Mesenchymal stem cell (in vitro differentiated cells and primary cell): Measurements from ENCODE around the gene CAMK1D.

Experiments used
- DNase-seq: peaks from one replicate; pipeline ENCODE4 v3.0.0-alpha.2; 2013
- H2AFZ ChIP-seq: one replicate; pipeline ENCODE4 v1.6.1; 2013; ENCODE audit warnings: low read depth, mild to moderate bottlenecking, control low read depth, inconsistent platforms, low read length, moderate library complexity
- H2AK5ac ChIP-seq: 2 replicates; pipeline ENCODE4 v1.6.1; 2013; ENCODE audit warnings: low read length, moderate library complexity, mild to moderate bottlenecking, inconsistent platforms; ENCODE audit not compliant: severe bottlenecking
- H2BK120ac ChIP-seq: one replicate; pipeline ENCODE4 v1.6.1; 2013; ENCODE audit warnings: low read depth, mild to moderate bottlenecking, inconsistent platforms, low read length, moderate library complexity
- H2BK12ac ChIP-seq, 2 experiments: one replicate each; pipeline ENCODE4 v1.6.1; 2013; ENCODE audit warnings: inconsistent platforms in 2 of 2, low read length in 2 of 2, mild to moderate bottlenecking in 2 of 2, moderate library complexity in 2 of 2, control low read depth in 1 of 2
- H2BK15ac ChIP-seq: one replicate; pipeline ENCODE4 v1.6.1; 2013; ENCODE audit warnings: mild to moderate bottlenecking, low read depth, inconsistent platforms; ENCODE audit not compliant: poor library complexity, severe bottlenecking
- H2BK5ac ChIP-seq: 2 replicates; pipeline ENCODE4 v1.6.1; 2013; ENCODE audit warnings: low read depth, mild to moderate bottlenecking, low read length, control low read depth, inconsistent platforms; ENCODE audit not compliant: poor library complexity, severe bottlenecking
- H3K14ac ChIP-seq, 2 experiments: one replicate each; pipeline ENCODE4 v1.6.1; 2013; ENCODE audit warnings: inconsistent platforms in 2 of 2, low read length in 2 of 2, control low read depth in 1 of 2, mild to moderate bottlenecking in 1 of 2, moderate library complexity in 1 of 2
- H3K18ac ChIP-seq, 2 experiments: one replicate each; pipeline ENCODE4 v1.6.1; 2013; ENCODE audit warnings: inconsistent platforms in 2 of 2, low read length in 2 of 2, control low read depth in 1 of 2, low read depth in 1 of 2, mild to moderate bottlenecking in 1 of 2
- H3K23ac ChIP-seq, 2 experiments: one replicate each; pipeline ENCODE4 v1.6.1; 2013; ENCODE audit warnings: inconsistent platforms in 2 of 2, low read length in 2 of 2, mild to moderate bottlenecking in 2 of 2, moderate library complexity in 2 of 2, control low read depth in 1 of 2
- H3K27ac ChIP-seq: 2 replicates; pipeline ENCODE4 v1.5.1; 2013; ENCODE audit warnings: mild to moderate bottlenecking, moderate library complexity, low read length, control low read depth, inconsistent platforms; ENCODE audit not compliant: poor library complexity, severe bottlenecking
- H3K27me3 ChIP-seq, 2 experiments: 2 replicates each; pipeline versions ENCODE4 v1.6.1 to v1.7.0; 2013; ENCODE audit warnings: low read length in 2 of 2, mild to moderate bottlenecking in 2 of 2, moderate library complexity in 2 of 2, control low read depth in 1 of 2, inconsistent platforms in 1 of 2; ENCODE audit not compliant: control insufficient read depth in 1 of 2, insufficient read depth in 1 of 2
- H3K36me3 ChIP-seq, 2 experiments: 2 replicates each; pipeline versions ENCODE4 v1.6.1 to v1.7.0; 2013; ENCODE audit warnings: low read length in 2 of 2, control low read depth in 1 of 2, inconsistent platforms in 1 of 2, low read depth in 1 of 2, mild to moderate bottlenecking in 1 of 2; ENCODE audit not compliant: insufficient read depth in 2 of 2, control insufficient read depth in 1 of 2
- H3K4ac ChIP-seq, 2 experiments: one replicate each; pipeline ENCODE4 v1.6.1; 2013; ENCODE audit warnings: inconsistent platforms in 2 of 2, low read length in 2 of 2, mild to moderate bottlenecking in 2 of 2, moderate library complexity in 2 of 2, control low read depth in 1 of 2, low read depth in 1 of 2
- H3K4me1 ChIP-seq: 2 replicates; pipeline ENCODE4 v1.6.1; 2013; ENCODE audit warnings: low read depth, low read length, control low read depth; ENCODE audit not compliant: control insufficient read depth, insufficient read depth
- H3K4me2 ChIP-seq: 2 replicates; pipeline ENCODE4 v1.6.1; 2013; ENCODE audit warnings: low read length, mild to moderate bottlenecking, inconsistent platforms; ENCODE audit not compliant: poor library complexity, severe bottlenecking
- H3K4me3 ChIP-seq, 2 experiments: 2 replicates each; pipeline versions ENCODE4 v1.5.1 to v1.7.0; 2013; ENCODE audit warnings: low read length in 2 of 2, mild to moderate bottlenecking in 2 of 2, control low read depth in 1 of 2, low read depth in 1 of 2; ENCODE audit not compliant: insufficient read depth in 1 of 2
- H3K79me1 ChIP-seq: replicated peaks from 2 replicates; pipeline ENCODE4 v1.6.1; 2013; ENCODE audit warnings: mild to moderate bottlenecking, control low read depth, low read length, inconsistent platforms; ENCODE audit not compliant: poor library complexity, severe bottlenecking
- H3K9ac ChIP-seq: 2 replicates; pipeline ENCODE4 v1.7.0; 2013; ENCODE audit warnings: mild to moderate bottlenecking, low read length, moderate library complexity
- H3K9me3 ChIP-seq: 2 replicates; pipeline ENCODE4 v1.7.0; 2013; ENCODE audit warnings: mild to moderate bottlenecking, low read length; ENCODE audit not compliant: control insufficient read depth
- H4K8ac ChIP-seq: one replicate; pipeline ENCODE4 v1.6.1; 2013; ENCODE audit warnings: inconsistent platforms, mild to moderate bottlenecking, low read length, moderate library complexity
- H4K91ac ChIP-seq: one replicate; pipeline ENCODE4 v1.6.1; 2013; ENCODE audit warnings: mild to moderate bottlenecking, low read length, inconsistent platforms
- WGBS: methylation state at CpG from one replicate; pipeline ENCODE4 v1.1.7; 2013; ENCODE audit warnings: mixed read lengths; 5-methylcytosine and 5-hydroxymethylcytosine counted together

The CAMK1D gene

GRCh38 chr10:12419262-12419847, 70.0 kb downstream of the CAMK1D start:
- H3K4ac ChIP-seq = no peak overlapping the region
- H2BK15ac ChIP-seq = no peak overlapping the region
- no peak overlapping the region for H4K91ac ChIP-seq
- WGBS = 20% methylated on average over 8 of the region's 9 CpGs
- H3K27ac ChIP-seq = peak overlapping the region; percentile 90
- peaks cover 30% of the 10 kb centered on the region for H3K79me1 ChIP-seq
- H3K4me2 ChIP-seq = no peak overlapping the region
- H3K36me3 ChIP-seq = peaks cover 0 to 4% of the 10 kb centered on the region in 2 experiments
- H3K23ac ChIP-seq = no peak overlapping the region
- no peak overlapping the region for H3K18ac ChIP-seq
- no peak overlapping the region for H2BK120ac ChIP-seq
- H3K9ac ChIP-seq = peak overlapping the region; percentile 88
- peaks cover 25% of the 10 kb centered on the region for H3K4me1 ChIP-seq
- no peaks in the 10 kb centered on the region for H3K9me3 ChIP-seq
- DNase-seq = peak; percentile 99
- H2BK5ac ChIP-seq = no peak overlapping the region
- H2AFZ ChIP-seq = no peak overlapping the region
- no peak overlapping the region for H4K8ac ChIP-seq
- no peaks in the 10 kb centered on the region for H3K27me3 ChIP-seq
- H2AK5ac ChIP-seq = no peak overlapping the region
- H3K4me3 ChIP-seq = peak overlapping the region in 1 of 2 experiments; percentile 2
- H3K14ac ChIP-seq = no peak overlapping the region
- H2BK12ac ChIP-seq = no peak overlapping the region

- DNase-seq = no peak
- no peaks in the 10 kb centered on the region for H3K9me3 ChIP-seq
- no peaks in the 10 kb centered on the region for H3K27me3 ChIP-seq
- H3K14ac ChIP-seq = peak overlapping the region in 1 of 2 experiments; percentile 23
- H2BK12ac ChIP-seq = no peak overlapping the region
- peaks cover 0 to 4% of the 10 kb centered on the region in 2 experiments for H3K36me3 ChIP-seq
- H2BK120ac ChIP-seq = no peak overlapping the region
- no peak overlapping the region for H3K27ac ChIP-seq
- H3K9ac ChIP-seq = peak overlapping the region; percentile 88
- peak overlapping the region; percentile 34 for H2AK5ac ChIP-seq
- H2AFZ ChIP-seq = no peak overlapping the region
- 92% methylated on average over 7 of the region's 7 CpGs for WGBS
- H2BK15ac ChIP-seq = no peak overlapping the region
- no peak overlapping the region for H4K91ac ChIP-seq
- peak overlapping the region in 1 of 2 experiments; percentile 24 for H3K4ac ChIP-seq
- H3K79me1 ChIP-seq = peaks cover 38% of the 10 kb centered on the region
- H3K4me1 ChIP-seq = peaks cover 25% of the 10 kb centered on the region
- H3K4me2 ChIP-seq = no peak overlapping the region
- no peak overlapping the region for H3K4me3 ChIP-seq
- no peak overlapping the region for H2BK5ac ChIP-seq
- H4K8ac ChIP-seq = no peak overlapping the region
- no peak overlapping the region for H3K18ac ChIP-seq
- no peak overlapping the region for H3K23ac ChIP-seq
These were observed 71.3 kb downstream of the CAMK1D start for GRCh38 chr10:12420530-12421120.

DNA sequence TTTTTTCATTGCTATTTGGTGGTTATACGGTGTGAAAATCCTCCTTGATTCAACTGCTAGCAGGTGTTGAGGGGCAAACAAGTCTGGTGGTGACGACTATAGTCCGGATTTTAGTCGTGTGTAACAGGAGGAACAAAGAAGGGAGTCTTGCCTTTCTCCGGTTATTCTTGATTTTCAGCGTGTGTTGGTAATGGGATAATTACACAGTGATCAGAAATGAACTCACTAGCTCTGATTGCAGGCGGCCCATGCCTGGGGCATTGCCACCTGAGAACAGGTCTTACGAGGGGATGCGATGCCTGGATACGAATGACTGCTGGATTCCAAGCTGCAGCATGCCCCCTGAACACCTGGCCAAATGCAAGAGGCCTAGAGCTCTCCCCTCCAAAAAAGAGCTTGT, 72.8 kb downstream of the CAMK1D start:
- H3K4me1 ChIP-seq = peaks cover 22% of the 10 kb centered on the region
- 96% methylated on average over 10 of the region's 10 CpGs for WGBS
- no peak overlapping the region for H2BK15ac ChIP-seq
- no peak overlapping the region for H2BK120ac ChIP-seq
- no peak overlapping the region for H3K23ac ChIP-seq
- no peak overlapping the region for H3K4me2 ChIP-seq
- H3K9me3 ChIP-seq = no peaks in the 10 kb centered on the region
- no peak overlapping the region for H3K4me3 ChIP-seq
- H3K9ac ChIP-seq = no peak overlapping the region
- H3K14ac ChIP-seq = no peak overlapping the region
- H3K4ac ChIP-seq = no peak overlapping the region
- H2AK5ac ChIP-seq = no peak overlapping the region
- no peak overlapping the region for H2BK5ac ChIP-seq
- H4K8ac ChIP-seq = no peak overlapping the region
- no peak overlapping the region for H3K18ac ChIP-seq
- H4K91ac ChIP-seq = no peak overlapping the region
- H3K79me1 ChIP-seq = peaks cover 39% of the 10 kb centered on the region
- DNase-seq = no peak
- H2BK12ac ChIP-seq = no peak overlapping the region
- no peak overlapping the region for H3K27ac ChIP-seq
- peaks cover 0 to 4% of the 10 kb centered on the region in 2 experiments for H3K36me3 ChIP-seq
- H3K27me3 ChIP-seq = no peaks in the 10 kb centered on the region
- H2AFZ ChIP-seq = no peak overlapping the region

GRCh38 chr10:12423896-12424295, 74.5 kb downstream of the CAMK1D start:
- Histone ChIP-seq H3K4ac (no peak overlapping the region), H2BK15ac (peak overlapping the region; percentile 57), H3K4me3 (no peak overlapping the region), H2AK5ac (no peak overlapping the region), H2AFZ (no peak overlapping the region), H3K9ac (no peak overlapping the region), H3K36me3 (peaks cover 0 to 4% of the 10 kb centered on the region in 2 experiments), H3K4me2 (no peak overlapping the region), H4K91ac (no peak overlapping the region), H3K79me1 (peaks cover 44% of the 10 kb centered on the region), H3K27me3 (no peaks in the 10 kb centered on the region), H3K4me1 (peaks cover 11% of the 10 kb centered on the region), H2BK12ac (no peak overlapping the region), H2BK5ac (no peak overlapping the region), H4K8ac (peak overlapping the region; percentile 14), H3K23ac (no peak overlapping the region), H3K18ac (no peak overlapping the region), H3K9me3 (no peaks in the 10 kb centered on the region), H3K27ac (no peak overlapping the region), H3K14ac (no peak overlapping the region), H2BK120ac (no peak overlapping the region)
- WGBS = 92% methylated on average over 14 of the region's 14 CpGs
- DNase-seq = no peak
